Measurements from ENCODE around the gene NCOA7.
"Not testable (repeated sequence)": the region's sequence is repeated elsewhere in the genome, so short reads cannot be mapped to it uniquely, and the experiment has no call there.

NCOA7 gene

DNA sequence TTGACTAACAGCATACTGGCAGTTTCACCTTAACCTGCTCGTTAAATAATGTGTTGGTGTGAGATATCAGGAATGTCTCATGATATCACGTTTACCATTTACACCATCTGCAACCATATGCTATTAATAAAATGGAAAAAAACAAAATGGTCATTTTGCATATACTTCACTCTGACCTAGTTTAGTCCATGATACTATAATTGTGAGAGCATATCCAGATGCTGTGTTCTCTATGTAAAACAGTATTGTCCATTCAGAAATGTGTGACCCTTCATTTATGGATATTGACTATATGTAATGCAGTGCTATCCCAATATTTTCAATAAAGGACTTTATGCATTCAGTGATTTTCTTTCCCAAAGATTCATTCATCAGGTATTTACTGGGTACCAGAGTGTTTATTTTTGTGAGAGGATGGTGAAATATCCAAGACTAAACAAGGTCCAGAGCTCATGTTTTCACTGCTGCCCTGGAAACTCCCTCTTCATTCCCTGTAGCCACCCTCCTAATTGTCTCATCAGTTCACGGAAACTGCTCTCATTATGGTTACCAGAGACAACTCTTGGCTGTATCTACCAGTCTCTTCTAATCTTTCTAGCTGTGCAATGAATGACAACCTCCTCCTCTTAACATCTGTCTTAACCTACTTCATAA is 140.1 kb downstream of the NCOA7 start:
- DNase-seq, result no peak

DNA sequence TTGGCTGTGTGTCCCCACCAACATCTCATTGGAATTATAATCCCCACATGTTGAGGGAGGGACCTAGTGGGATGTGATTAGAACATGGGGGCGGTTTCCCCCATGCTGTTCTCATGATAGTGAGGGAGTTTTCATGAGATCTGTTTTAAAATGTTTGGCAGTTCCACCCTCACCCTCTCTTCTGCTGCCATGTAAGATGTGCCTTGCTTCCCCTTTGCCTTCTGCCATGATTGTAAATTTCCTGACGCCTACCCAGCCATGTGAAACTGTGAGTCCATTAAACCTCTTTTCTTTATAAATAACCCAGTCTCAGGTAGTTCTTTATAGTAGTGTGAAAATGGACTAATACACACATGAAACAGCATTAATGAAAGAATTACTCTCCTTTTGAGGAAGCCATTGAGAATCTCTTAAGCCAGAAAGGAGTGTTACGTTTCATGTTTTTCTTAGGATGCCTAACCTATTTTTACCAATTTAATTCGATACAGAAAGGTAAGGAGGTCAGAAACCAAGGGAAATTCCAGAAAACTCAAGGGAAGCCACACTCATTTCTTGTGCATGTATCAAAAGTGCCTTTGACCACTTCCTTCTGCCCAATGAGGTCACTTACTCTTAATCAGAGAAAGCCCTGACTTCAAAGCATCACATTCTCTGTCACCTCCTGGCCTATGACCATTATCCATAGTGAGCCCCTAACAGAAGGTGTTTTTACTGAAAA is 141.1 kb downstream of the NCOA7 start:
- no peak for DNase-seq

DNA sequence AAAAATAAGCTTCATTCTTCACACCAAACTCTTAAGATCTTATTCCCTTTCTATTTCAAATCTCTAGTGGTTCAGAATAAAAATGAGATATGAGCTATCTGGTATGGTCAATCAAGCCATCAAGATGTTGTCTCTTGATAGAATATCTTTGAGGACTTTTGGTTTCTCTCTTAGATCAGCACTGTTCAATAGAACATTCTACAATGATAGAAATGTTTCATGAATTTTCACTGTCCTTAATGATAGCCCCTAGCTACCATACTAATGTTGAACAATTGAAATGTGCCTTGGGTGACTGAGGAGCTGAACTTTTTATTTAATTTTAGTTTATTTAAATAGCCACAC is 141.7 kb downstream of the NCOA7 start:
- DNase-seq, result no peak

DNA sequence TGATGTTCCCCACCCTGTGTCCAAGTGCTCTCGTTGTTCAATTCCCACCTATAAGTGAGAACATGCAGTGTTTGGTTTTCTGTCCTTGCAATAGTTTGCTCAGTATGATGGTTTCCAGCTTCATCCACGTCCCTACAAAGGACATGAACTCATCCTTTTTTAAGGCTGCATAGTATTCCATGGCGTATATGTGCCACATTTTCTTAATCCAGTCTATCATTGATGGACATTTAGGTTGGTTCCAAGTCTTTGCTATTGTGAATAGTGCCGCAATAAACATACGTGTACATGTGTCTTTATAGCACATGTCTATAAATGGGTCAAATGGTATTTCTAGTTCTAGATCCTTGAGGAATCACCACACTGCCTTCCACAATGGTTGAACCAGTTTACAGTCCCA is 144.8 kb downstream of the NCOA7 start:
- not testable (repeated sequence) for DNase-seq

DNA sequence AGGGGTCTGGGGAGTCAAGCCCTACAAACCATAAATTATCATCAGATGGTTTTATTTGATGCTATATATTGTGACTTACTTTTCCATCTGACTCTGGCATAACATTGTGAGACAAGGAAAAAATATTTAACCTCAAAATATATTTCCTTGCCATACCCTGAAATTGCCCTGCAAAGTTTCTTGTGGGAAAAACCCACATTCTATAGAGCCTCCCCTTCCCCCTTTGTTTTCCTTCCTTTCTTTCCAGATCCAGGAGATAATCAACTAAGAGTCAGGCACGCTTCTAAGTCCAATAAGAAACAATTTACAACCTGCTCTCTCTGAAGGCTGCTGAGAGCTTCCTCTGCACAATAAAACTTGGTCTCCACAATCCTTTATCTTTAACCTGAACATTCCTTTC is 148.3 kb downstream of the NCOA7 start:
- no peak for DNase-seq

DNA sequence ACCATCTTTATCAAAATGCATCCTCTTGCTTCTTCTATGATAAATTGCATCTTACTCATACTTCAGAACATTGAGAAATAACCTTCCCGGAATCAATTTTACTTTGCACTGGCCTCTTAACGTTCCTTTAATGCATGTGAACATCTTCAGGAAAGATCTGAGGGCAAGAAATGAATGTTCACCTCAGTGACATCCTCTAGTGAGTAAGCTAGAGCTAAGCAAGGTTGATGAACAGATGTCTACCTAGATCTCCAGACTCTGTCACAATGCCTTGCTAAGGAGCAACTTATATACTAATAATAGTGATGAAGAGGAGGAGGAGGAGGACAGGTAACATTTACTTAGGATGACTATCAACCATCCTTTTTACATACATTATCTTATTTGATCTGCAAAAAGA is 149.0 kb downstream of the NCOA7 start:
- no peak for DNase-seq

DNA sequence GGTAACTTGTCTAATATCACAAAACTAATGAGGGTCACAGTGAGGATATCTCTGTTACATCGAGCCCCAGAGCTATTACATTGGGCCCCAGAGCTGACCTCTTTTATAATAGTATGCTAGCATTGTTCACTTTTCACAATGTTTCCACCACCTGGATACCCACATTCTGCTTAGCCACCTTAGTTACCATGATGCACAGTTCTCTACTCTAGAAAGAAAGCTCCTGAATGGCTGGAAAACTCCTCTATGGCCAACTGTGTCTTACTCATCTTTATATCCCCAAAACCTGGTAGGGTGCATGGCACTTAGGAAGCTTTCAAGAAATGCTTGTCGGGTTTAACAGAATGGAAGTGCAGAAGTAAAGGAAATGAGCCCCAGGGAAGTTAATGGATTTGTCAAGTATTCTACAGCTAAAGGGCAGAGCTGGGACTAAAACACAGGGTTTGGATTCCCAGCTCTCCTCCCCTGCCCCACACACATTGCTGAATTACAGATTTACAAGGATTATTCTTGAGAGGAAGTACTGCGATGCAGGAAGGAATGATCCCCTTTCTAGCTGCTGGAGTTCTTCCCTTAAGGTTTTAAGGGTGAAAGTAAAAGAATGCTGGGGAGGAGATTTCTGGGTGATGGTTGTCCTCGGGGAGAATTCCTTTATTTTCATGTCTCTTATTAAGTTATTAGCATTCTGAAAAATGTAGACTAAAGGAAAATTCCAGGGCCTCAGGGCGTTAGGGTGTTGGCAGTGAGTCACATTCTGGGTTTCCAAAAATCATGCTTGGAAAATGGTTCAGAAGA is 149.7 kb downstream of the NCOA7 start:
- DNase-seq, result no peak

DNA sequence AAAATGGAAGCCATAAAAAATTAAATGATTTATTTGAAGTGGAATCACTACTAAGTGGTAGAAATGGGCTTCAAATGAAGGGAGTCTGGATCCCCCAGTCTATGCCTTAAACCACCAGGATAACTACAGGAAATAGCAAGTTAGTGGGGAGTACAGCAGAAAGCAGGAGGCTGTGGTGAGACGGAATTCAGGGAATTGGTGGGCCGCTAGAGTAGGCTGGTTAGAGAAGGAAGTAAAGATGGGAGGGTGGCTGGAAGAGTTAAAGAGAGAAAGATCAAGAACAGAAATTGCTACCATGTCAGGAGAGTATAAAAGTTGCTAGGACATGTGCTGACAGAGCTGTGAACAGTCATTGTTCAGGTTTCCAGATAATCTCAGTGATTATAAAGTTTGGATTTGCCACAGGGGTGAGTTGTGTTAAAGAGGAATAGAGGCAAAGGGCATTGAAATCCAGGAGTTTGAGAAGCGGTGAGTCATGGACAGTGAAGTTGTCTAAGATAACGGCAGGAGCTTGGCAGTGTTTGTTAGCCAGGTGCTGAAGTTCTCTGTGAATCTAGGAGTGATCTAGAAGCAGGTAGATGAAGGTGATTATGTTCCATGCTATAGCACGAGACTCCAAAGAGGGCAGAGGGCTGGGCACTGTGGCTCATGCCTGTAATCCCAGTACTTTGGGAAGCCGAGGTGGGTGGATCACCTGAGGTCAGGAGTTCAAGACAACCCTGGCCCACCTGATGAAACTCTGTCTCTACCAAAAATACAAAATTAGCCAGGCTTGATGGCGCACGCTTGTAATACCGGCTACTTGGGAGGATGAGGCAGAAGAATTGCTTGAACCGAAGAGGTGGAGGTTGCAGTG is 152.1 kb downstream of the NCOA7 start:
- DNase-seq, result no peak

DNA sequence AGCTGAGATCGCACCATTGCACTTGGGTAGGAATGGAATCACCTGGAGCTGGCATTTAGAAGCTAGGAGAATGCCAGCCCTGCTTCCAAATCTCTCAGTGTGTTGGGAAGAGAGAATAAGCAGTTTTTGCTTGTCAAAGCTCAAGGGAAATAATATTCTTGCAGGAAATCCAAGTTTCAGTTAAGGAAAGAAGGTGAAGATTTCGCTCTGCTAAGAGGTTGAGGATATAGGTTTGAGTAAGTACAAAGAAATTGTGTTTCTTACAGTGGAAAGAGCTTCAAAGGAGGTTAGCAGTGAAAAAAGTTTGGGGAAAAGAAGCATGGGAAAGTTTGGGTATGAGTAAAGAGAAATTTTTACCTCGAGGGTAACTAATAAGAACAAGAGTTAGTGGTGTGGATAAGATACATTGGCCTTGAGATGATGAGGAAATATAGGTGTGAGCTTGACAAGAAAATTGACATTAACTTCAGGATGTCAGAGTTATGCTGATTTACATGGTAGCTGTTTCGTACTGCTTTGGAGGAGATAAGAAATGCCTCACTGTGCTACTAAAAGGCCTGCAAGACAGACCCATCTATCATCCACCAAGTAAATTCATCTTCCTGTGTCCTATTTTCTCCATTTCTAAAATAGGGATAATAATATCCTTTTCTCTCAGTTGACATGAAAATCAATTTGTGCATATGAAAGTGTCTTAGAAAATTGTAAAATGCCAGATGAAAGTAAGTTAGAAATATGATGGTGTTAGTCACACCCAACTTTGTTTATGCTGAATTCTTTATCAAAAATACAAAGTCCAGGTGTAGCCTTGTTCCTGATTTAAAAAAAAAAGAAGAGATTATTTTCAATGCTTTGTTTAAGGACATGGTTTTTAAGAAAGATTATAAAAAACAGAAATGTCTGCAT is 153.0 kb downstream of the NCOA7 start:
- no peak for DNase-seq

DNA sequence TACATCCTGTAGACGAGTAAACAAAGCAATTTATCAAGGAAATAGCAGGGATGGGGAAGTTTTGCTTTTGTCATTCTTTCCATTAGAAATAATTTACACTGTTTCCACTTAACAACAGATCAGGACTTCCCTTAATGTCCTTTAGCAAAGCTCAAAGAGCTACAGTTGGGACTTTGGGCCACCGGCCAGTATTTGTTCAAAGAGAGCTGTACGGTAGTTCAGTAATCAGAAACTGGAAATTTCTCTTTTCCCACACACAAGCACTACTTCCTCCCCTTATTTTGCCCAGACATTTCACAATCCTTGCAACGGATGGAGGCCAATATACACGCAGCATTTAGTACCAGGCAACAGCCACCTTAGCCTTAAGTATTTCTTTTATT is 153.7 kb downstream of the NCOA7 start:
- DNase-seq, result no peak

DNA sequence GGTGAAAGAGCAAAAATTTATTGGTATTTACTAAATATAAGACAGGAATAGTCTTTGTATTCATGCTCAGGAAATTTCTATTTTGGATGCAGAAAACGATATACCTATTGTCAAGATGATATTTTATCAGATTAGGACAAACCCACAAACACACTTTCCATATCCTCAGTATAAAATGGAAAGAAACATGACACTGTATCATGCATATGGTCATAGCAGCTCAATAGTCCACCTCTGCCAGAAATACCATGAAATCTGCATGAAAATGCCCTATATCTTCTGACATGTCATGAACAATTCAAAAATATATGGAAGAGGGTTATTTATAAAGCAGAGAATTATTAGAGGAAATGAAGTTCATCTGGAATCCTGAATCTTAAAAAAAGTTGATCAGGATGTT is 154.1 kb downstream of the NCOA7 start:
- DNase-seq, result no peak

DNA sequence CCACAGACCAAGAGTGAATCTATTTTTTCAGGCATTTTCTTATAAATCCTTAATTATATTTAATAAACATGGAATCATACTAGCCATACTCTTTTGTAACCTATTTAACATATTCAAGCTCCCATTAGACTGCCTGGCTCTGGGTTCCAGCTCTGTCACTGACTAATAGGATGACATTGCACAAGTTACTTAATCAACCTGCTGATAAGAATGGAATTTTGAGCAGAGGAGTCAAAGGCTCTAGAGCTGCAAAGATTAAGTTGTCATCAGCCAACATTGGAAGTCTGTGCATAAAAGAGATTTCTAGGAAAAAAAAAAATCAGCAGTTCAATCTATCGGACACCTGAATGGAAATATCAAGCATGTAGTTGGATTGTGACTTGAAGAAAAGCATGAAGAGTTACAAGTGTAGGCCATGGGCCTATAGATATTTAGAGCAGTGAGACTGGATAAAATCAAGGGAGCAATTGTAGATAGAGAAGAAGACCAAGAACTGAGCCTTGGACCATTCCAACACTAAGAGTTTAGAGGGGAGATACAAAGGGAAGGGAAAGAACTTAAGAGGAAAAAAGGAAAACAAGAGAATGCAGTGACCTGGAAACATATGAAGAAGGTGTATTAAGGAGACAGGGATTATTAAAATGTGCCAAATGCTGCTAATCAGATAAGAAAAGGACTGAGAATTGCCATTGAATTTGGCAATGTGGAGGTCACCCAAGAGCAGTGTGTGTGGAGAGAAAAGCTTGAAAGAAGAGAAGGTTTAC is 154.8 kb downstream of the NCOA7 start:
- no peak for DNase-seq

DNA sequence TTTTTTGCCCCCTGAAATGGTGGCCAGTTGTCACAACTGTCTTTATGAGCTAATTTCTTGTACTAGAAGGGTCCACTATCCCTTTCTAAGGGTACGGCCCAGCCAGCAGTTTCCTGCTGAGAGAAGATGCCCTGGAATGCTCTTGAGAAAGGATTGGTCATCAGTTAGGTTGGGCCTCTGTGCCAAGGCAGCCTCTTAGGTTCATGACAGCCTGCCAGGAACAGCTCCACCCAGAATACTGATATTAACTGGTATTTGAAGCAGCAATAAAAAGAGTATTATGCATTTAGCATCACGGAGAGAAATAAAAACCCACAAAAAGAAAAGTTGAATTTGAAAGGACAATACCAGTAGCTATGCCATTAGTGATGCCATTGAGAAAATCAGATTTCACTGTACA is 156.9 kb downstream of the NCOA7 start:
- DNase-seq, result no peak

DNA sequence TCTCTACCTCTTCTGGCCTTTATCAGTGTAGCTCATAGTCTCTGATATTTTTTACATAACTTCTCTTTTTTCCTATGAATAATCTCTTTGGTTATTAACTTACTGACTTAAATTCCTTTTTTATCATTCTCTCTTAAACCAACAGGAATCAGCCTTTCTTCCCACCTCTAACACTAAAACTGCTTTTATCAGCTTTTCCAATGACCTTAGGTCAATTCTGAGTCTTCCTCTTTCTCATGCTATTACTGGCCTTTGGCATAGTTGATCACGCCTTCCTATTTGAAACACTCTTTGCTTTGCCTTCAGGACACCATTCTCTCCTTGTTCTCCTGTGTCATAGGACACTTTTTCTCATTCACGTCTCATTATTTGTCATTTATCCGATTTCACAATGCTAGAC is 157.7 kb downstream of the NCOA7 start:
- DNase-seq, result no peak

DNA sequence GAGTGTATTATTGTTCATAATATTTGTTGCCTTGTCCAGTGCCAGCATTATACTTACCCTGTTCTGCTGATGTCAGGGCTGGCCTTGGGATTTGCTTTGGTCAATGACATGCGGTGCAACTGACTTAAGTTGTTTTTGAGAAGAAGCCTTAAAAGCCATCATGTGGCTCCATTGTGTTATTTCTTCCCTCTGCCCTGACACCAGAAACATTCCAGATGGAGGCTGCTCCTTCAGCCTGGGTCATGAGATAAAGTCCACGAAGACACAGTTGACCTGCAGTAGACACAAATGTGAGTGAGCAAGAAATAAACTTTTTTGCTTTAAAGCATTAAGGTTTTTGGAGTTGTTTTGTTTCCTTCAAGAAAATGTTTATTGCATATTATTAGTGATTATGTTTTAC is 158.3 kb downstream of the NCOA7 start:
- no peak for DNase-seq

DNA sequence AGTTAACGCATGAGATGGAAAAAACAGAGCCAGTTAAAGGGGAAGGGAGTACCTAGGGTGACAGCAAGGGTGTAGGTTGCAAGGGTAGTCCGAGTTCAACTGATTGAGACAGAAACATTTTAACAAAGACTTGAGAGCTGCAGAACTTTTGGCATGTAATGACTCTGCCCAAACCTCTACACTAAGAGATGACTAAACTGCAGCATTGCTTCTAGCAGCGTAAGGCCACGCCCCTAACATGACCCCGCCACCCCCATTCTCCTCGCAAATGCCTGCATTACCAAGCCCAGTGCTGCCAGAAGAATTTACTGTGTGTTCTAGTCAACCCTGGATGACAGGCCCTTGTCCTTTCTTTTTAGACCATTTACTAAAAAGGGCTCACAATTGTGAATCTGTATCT is 159.5 kb downstream of the NCOA7 start:
- DNase-seq, result no peak

DNA sequence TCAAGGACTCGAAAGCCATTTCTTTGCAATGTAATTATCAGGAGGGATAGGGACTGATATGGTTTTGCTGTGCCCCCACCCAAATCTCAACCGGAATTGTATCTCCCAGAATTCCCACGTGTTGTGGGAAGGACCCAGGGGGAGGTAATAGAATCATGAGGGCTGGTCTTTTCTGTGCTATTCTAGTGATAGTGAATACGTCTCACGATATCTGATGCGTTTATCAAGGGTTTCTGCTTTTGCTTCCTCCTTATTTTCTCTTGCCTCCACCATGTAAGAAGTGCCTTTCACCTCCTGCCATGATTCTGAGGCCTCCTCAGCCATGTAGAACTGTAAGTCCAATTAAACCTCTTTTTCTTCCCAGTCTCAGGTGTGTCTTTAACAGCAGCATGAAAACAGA is 160.0 kb downstream of the NCOA7 start:
- DNase-seq, result not testable (repeated sequence)

DNA sequence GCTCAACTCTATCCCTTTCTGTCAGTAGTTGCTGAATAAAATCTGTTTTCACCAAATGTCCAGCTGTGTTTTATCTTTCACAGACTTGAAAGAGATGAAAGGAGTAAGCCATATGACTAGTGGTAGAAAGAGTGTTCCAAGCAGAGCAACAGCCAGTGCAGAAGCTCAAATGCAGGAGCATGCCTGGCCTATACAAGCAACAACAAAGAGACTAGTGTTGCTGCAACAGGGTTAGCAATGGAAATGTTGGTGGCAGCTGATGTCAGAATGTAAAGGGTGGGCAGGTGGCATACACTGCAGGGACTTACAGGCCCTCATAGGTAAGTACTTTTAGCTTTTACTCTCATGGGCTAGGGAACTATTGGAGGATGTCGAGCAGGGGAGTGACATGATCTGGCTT is 160.6 kb downstream of the NCOA7 start:
- no peak for DNase-seq

DNA sequence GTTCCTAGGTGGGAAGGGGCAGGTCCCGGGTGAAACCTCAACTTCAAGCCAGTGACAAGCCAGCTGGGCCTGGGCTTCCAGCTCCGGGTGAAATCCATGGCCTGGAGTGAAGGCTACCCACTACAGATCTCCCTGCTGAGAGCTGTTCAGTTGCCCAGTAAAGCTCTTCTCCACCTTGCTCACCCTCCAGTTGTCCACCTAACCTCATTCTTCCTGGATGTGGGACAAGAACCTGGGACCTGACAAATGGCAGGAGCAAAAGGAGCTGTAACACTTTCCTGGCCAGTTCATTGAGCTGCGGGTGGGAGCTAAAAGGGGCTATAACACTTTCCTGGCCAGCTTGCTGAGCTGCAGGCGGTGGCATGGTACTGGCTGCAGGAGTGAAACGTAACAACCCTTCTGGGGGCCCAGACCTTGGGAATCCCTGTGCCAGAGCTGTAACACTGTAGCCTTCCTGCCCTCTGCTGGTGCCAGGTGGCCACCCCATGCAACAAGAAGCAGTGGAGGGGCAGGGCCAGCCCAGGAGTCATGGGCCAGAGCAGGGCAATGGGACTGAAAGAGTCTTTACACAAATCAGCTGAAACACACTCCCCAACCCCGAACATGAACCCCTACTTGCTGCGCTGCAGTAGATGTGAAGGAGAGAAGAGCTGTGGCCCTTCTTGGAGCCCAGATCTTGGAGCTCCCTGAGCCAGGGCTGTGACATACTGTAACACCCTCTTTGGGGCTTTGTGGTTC is 162.2 kb downstream of the NCOA7 start:
- DNase-seq, result peak; percentile 10

DNA sequence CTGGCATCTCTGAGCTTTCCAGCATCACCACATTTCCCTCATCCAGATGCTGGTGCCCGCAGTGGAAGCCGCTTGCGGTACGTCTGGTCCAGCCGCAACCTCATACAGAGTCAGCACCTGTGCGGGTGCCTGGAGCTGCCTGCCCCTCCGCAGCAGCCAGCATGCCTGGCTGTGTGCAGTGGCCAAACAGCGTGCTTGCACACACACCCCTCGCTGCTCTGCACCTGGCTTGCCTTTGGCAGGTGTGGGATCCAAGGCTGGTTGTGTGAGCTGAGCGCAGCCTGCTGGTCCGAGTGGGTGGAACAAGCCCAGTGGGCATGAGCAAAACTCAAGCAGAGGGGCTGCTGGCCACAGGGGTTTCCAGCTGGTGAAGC is 162.7 kb downstream of the NCOA7 start:
- peak; percentile 80 for DNase-seq

All from RPMI8226 (cell line).